KMS-11 (cell line): ENCODE data around the gene SCART1.

Experiments used
- H2AFZ ChIP-seq: fragments of 200-600 bp; sonication (generic); 2 replicates; pipeline ENCODE4 v1.6.1; 2016; ENCODE audit warnings: antibody characterized with exemption, mixed run types, low read depth
- H3K27ac ChIP-seq: fragments of 200-600 bp; sonication (generic); 2 replicates; pipeline ENCODE4 v1.6.1; 2016; ENCODE audit warnings: mild to moderate bottlenecking, mixed run types
- H3K27me3 ChIP-seq: fragments of 200-600 bp; sonication (generic); 2 replicates; pipeline ENCODE4 v1.6.1; 2017; ENCODE audit warnings: mild to moderate bottlenecking, low read depth, mixed run types, moderate library complexity; ENCODE audit not compliant: insufficient read depth
- H3K36me3 ChIP-seq: fragments of 200-600 bp; sonication (generic); 2 replicates; pipeline ENCODE4 v1.6.1; 2017; ENCODE audit warnings: mild to moderate bottlenecking, mixed run types; ENCODE audit not compliant: insufficient read depth
- H3K4me1 ChIP-seq: fragments of 200-600 bp; sonication (generic); 2 replicates; pipeline ENCODE4 v1.6.1; 2016; ENCODE audit warnings: mild to moderate bottlenecking, low read depth, mixed run types; ENCODE audit not compliant: poor library complexity, severe bottlenecking
- H3K4me2 ChIP-seq: fragments of 200-600 bp; sonication (generic); 2 replicates; pipeline ENCODE4 v1.7.0; 2016; ENCODE audit warnings: mild to moderate bottlenecking, mixed run types
- H3K4me3 ChIP-seq: fragments of 200-600 bp; sonication (generic); IDR thresholded peaks from 2 replicates; pipeline ENCODE4 v1.6.1; 2017; ENCODE audit warnings: low read depth, low read length, mixed read lengths; ENCODE audit not compliant: insufficient read depth
- H3K79me2 ChIP-seq: fragments of 200-600 bp; sonication (generic); 2 replicates; pipeline ENCODE4 v1.6.1; 2016; ENCODE audit warnings: low read depth, mixed run types; ENCODE audit not compliant: insufficient read depth
- H3K9ac ChIP-seq: fragments of 200-600 bp; sonication (generic); 2 replicates; pipeline ENCODE4 v1.6.1; 2016; ENCODE audit warnings: mild to moderate bottlenecking, mixed run types
- H4K20me1 ChIP-seq: fragments of 200-600 bp; sonication (generic); 2 replicates; pipeline ENCODE4 v1.6.1; 2016; ENCODE audit warnings: mild to moderate bottlenecking, mixed run types; ENCODE audit not compliant: insufficient read depth
- CTCF ChIP-seq: fragments of 200-600 bp; sonication (generic); conservative IDR thresholded peaks from 2 replicates; pipeline ENCODE4 v1.6.1; 2017; ENCODE audit warnings: low read depth, mild to moderate bottlenecking, antibody characterized with exemption, low read length, moderate library complexity, mixed read lengths

Gene SCART1

GRCh38 chr10:133441780-133442179, 12.0 kb upstream of the SCART1 start:
- Histone ChIP-seq H3K4me1 (no peaks in the 10 kb centered on the region), H3K4me2 (no peak overlapping the region), H4K20me1 (no peaks in the 10 kb centered on the region), H3K36me3 (no peaks in the 10 kb centered on the region), H3K27me3 (no peaks in the 10 kb centered on the region), H2AFZ (no peak overlapping the region), H3K79me2 (no peaks in the 10 kb centered on the region), H3K27ac (no peak overlapping the region), H3K9ac (no peak overlapping the region), H3K4me3 (no peak overlapping the region)
- no peak for TF ChIP-seq CTCF

GRCh38 chr10:133442191-133442966, 11.4 kb upstream of the SCART1 start:
- Histone ChIP-seq H3K36me3 (no peaks in the 10 kb centered on the region), H3K4me3 (no peak overlapping the region), H3K27ac (no peak overlapping the region), H2AFZ (no peak overlapping the region), H3K4me2 (no peak overlapping the region), H3K27me3 (no peaks in the 10 kb centered on the region), H3K4me1 (no peaks in the 10 kb centered on the region), H3K9ac (no peak overlapping the region), H4K20me1 (no peaks in the 10 kb centered on the region), H3K79me2 (no peaks in the 10 kb centered on the region)
- TF ChIP-seq CTCF, result no peak

- H3K9ac ChIP-seq, result no peak overlapping the region
- no peaks in the 10 kb centered on the region for H3K79me2 ChIP-seq
- H3K36me3 ChIP-seq, result no peaks in the 10 kb centered on the region
- H4K20me1 ChIP-seq, result no peaks in the 10 kb centered on the region
- H3K27me3 ChIP-seq, result no peaks in the 10 kb centered on the region
- no peak overlapping the region for H3K4me2 ChIP-seq
- H3K4me1 ChIP-seq, result no peaks in the 10 kb centered on the region
- no peak overlapping the region for H3K4me3 ChIP-seq
- no peak for TF ChIP-seq CTCF
- no peak overlapping the region for H2AFZ ChIP-seq
- H3K27ac ChIP-seq, result no peak overlapping the region
Observed at GRCh38 chr10:133442967-133443924, 10.5 kb upstream of the SCART1 start.

- no peak for TF ChIP-seq CTCF
- Histone ChIP-seq H4K20me1 (no peaks in the 10 kb centered on the region), H3K4me2 (no peak overlapping the region), H3K27me3 (no peaks in the 10 kb centered on the region), H3K79me2 (no peaks in the 10 kb centered on the region), H3K9ac (no peak overlapping the region), H2AFZ (no peak overlapping the region), H3K4me1 (no peaks in the 10 kb centered on the region), H3K4me3 (no peak overlapping the region), H3K36me3 (no peaks in the 10 kb centered on the region), H3K27ac (no peak overlapping the region)
Observed at GRCh38 chr10:133444342-133445267, 9.1 kb upstream of the SCART1 start.
